Astrocyte of the spinal cord (primary cell): ENCODE results near the gene MAN2B2.

ENCODE experiments used
- DNase-seq: peaks from one replicate; pipeline ENCODE4 v3.0.0; 2011; ENCODE audit warnings: low read depth, low spot score
- H3K4me3 ChIP-seq: 2 replicates; pipeline ENCODE4 v1.5.1; 2011; ENCODE audit warnings: low read depth, mild to moderate bottlenecking, low read length, moderate library complexity
- in situ Hi-C: cut with HindIII; loops from 2 replicates; pipeline ENCODE4 v1.10.0; 2017; ENCODE audit warnings: low sequenced_read_pairs
- TF ChIP-seq, protein P1 (sequence below): IDR thresholded peaks from 2 replicates; pipeline ENCODE4 v1.5.1; 2012; ENCODE audit warnings: low read depth, mild to moderate bottlenecking, low read length, inconsistent platforms

Gene MAN2B2

DNA sequence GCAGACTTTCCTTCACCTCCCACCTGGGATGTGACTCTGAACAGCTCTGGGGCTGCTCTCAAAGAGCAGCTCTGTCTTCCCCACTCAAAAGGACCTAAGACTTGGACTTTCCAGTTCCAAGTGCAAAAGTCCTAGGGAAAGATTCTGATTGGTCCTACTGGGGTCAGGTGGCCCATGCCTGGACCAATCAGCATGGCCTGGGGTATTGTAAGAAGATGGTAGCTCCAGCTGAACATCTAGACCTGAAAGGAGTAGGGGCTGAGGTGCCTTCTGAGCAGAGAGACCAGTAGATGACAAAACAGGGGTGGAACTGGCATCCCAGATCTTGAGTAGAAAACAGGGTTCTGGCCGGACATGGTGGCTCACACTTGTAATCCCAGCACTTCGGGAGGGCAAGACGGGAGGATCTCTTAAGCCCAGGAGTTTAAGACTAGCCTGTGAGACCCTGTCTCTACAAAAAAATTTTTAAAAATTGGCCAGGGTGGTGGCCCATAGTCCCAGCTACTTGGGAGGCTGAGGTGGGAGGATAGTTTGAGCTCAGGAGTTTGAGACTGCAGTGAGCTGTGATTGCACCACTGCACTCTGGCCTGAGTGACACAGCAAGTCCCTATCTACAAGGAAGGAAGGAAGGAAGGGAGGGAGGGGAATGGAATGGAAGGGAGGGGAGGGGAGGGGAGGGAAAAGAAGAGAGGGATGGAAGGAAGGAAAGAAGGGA lies 38.1 kb downstream of the MAN2B2 start:
- in situ Hi-C loops: no loop called here
- no peak for DNase-seq
- H3K4me3 ChIP-seq: no peak overlapping the region
- TF ChIP-seq, protein P1, sequence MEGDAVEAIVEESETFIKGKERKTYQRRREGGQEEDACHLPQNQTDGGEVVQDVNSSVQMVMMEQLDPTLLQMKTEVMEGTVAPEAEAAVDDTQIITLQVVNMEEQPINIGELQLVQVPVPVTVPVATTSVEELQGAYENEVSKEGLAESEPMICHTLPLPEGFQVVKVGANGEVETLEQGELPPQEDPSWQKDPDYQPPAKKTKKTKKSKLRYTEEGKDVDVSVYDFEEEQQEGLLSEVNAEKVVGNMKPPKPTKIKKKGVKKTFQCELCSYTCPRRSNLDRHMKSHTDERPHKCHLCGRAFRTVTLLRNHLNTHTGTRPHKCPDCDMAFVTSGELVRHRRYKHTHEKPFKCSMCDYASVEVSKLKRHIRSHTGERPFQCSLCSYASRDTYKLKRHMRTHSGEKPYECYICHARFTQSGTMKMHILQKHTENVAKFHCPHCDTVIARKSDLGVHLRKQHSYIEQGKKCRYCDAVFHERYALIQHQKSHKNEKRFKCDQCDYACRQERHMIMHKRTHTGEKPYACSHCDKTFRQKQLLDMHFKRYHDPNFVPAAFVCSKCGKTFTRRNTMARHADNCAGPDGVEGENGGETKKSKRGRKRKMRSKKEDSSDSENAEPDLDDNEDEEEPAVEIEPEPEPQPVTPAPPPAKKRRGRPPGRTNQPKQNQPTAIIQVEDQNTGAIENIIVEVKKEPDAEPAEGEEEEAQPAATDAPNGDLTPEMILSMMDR: no peak

DNA sequence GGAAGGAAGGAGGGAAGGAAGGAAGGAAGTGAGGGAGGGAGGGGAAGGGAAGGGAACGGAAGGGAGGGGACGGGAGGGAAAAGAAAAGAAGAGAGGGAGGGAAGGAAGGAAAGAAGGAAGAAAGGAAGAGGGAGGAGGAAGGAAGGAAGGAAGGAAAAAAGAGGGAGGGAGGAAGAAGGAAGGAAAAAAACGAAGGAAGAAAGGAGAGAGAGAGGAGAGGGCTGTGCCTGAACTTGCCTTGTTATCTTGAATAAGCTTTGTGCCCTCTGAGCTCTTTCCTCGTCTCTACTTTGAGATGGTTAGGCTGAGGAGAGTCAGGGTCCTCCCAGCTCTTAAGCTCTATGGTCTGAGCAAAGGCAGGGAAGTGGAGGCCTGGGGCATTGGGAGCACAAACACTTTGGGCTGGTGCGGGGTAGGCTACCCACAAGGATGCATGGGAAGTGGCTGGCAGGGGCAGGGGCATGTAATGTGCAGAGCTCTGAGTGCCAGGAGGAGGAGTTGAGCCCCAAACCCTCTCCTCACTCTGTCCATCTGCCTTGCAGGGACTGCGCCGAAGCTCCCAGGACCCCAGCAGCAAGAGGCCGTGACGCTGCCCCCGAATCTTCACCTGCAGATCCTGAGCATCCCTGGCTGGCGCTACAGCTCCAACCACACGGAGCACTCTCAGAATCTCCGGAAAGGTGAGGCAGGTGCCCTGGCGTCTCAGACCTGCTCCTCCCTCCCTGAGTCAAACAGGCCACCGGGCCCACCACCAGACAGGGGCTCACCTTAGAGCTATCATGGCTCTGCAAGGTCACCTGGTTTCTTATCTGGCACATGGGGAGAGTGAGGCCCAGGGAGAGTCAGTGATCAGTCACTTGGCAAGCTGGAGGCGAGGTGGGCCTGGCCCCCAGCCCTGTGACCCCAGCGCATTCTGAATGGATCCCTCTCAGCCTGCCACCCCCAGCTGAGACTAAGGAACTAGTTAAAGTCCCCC lies 39.0 kb downstream of the MAN2B2 start:
- H3K4me3 ChIP-seq: no peak overlapping the region
- TF ChIP-seq, protein P1: no peak
- in situ Hi-C loops: no loop called here
- DNase-seq: no peak

DNA sequence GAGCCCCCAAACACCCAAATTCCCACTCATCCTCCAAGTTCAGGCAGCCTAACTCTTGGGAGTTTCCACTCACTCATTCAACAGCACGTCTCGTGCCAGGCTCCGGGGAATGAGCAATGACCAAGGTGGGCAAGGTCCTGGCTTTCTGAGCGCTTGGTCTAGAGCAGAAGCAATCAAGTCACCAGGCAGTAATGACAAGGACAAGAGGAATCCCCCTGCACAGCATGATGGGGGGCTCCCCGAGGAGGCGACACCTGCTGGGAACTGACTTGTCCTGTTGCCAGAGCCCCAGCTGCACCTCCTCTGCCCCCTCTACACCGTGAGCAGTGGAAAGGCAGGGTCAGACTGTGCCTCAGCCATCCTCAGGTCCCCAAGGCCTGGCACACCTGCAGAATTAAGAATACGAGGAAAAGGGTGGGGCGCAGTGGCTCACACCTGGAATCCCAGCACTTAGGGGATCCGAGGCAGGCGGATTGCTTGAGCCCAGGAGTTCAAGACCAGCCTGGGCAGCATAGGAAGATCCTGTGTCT lies 39.8 kb downstream of the MAN2B2 start:
- H3K4me3 ChIP-seq: no peak overlapping the region
- in situ Hi-C loops: no loop called here
- no peak for DNase-seq
- TF ChIP-seq, protein P1: no peak

DNA sequence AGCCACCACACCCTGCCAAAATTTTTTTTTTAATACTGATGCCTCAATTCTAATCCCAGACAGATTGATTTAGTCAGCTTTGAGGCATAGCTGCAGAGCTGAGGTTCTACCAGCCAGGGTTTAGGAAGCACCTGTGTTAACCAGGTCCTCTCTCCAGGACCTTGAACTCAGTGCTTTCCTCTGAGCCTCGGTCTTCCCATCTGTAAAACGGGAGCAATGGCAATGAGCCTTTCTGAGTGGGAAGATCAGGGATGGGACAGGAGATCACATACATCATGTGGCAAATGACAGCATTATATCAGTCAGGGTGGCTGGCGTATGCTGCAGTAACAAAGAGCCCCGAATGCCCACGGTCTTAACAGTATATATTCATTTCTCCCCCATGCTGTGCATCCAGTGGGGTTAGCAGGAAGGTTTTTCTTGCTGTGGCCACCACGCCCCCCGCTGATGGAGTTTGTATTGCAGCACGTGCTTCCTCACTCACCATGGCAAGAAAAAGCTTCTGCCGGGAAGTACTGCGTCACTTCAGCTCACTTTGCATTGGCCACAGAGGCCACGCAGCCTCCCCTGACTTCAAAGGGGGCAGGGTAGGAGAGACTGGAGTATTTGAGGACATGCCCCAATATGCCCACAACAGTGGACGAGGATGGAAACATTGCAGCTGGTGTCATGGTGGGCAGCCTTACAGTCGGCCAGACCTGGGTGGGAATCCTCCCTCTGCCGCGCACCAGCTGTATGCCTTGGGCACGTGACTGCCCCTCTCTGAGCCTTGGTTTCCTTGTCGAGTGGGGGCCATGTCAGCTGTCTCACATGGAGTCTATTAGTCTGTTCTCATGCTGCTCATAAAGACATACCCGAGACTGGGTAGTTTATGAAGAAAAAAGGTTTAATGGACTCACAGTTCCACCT lies 41.4 kb downstream of the MAN2B2 start:
- no peak for DNase-seq
- TF ChIP-seq, protein P1: no peak
- H3K4me3 ChIP-seq: no peak overlapping the region
- in situ Hi-C loops: no loop called here

DNA sequence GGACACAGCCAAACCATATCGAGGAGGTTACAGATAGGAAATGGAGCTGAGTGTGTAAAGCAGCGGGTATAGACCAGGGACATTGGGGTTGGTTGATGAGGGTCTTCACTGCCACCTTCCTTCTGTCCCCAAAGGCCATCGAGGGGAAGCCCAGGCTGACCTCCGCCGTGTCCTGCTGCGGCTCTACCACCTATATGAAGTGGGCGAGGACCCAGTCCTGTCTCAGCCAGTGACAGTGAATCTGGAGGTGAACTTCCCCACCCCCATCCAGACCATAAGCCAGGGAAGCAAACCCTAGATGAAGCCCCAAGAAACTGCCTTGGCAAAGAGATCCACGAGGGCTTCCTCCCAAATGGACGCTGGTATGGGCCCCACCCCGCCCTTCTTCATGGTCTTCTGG lies 42.3 kb downstream of the MAN2B2 start:
- TF ChIP-seq, protein P1: no peak
- DNase-seq: no peak
- H3K4me3 ChIP-seq: no peak overlapping the region
- in situ Hi-C loops: no loop called here
